OCI-LY7 (cell line): ENCODE data around the gene FBXO9.
"Not testable (repeated sequence)": the region's sequence is repeated elsewhere in the genome, so short reads cannot be mapped to it uniquely, and the experiment has no call there.

Source experiments
- CTCF ChIP-seq: fragments of 200-600 bp; sonication (generic); conservative IDR thresholded peaks from 2 replicates; pipeline ENCODE4 v1.5.1; 2014; ENCODE audit warnings: mild to moderate bottlenecking, antibody characterized with exemption, low read length, moderate library complexity, mixed read lengths
- EZH2phosphoT487 ChIP-seq: fragments of 200-600 bp; sonication (generic); IDR thresholded peaks from 2 replicates; pipeline ENCODE4 v1.6.1; 2018; ENCODE audit warnings: low read depth, borderline replicate concordance, mild to moderate bottlenecking, mixed run types, antibody characterized with exemption, low read length, moderate library complexity, mixed read lengths

- not testable (repeated sequence) for TF ChIP-seq CTCF, EZH2phosphoT487
Measured at GRCh38 chr6:53052152-53052551, 13.1 kb upstream of the FBXO9 start.
